B cell (primary cell): Measurements from ENCODE around the gene SCN3B.

ENCODE experiments used
- EZH2 ChIP-seq: IDR thresholded peaks from 2 replicates; pipeline ENCODE4 v1.6.1; 2012; ENCODE audit warnings: borderline replicate concordance, low read depth, mild to moderate bottlenecking, moderate library complexity, low read length; ENCODE audit not compliant: insufficient read depth, poor library complexity, severe bottlenecking
- TF ChIP-seq, protein P1 (sequence below): fragments of 200-600 bp; IDR thresholded peaks from one replicate; pipeline ENCODE4 v1.8.0; 2022; ENCODE audit warnings: antibody characterized with exemption, mild to moderate bottlenecking

DNA sequence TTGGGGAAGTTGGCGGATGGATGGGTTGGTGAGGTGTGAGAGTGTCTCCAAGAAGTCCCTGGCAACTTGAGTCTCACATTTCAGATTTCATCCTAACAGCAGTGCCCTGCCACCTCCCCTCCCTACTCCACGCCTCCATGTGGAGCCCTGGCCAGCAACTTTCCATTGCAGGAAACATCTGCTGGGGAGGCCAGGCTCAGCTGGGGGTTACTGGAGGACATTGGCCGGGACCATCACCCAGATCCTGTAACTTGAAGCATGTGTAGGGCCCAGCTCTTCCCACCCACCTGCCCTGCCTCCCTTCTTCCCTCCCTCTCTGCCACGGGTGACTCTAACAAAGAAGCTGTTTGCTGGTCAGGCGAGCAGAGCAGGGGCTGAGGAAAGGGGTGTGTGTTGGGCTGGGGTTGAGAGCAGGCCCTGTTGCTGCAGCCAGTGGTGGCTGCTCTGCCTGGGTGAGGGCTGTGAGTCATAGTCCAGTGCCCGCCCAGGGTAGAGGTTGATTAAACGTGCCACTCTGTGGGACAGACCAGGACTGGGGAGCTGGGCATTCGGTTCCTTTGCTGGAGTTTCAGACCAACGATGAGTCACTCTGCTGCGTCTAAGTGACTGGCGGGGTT lies 64.0 kb downstream of the SCN3B start:
- TF ChIP-seq, protein P1, sequence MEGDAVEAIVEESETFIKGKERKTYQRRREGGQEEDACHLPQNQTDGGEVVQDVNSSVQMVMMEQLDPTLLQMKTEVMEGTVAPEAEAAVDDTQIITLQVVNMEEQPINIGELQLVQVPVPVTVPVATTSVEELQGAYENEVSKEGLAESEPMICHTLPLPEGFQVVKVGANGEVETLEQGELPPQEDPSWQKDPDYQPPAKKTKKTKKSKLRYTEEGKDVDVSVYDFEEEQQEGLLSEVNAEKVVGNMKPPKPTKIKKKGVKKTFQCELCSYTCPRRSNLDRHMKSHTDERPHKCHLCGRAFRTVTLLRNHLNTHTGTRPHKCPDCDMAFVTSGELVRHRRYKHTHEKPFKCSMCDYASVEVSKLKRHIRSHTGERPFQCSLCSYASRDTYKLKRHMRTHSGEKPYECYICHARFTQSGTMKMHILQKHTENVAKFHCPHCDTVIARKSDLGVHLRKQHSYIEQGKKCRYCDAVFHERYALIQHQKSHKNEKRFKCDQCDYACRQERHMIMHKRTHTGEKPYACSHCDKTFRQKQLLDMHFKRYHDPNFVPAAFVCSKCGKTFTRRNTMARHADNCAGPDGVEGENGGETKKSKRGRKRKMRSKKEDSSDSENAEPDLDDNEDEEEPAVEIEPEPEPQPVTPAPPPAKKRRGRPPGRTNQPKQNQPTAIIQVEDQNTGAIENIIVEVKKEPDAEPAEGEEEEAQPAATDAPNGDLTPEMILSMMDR, result no peak
- TF ChIP-seq EZH2, result no peak
